Measurements from ENCODE around the gene BOLA1. TPM values are rescaled to one million over a fixed set of nuclear protein-coding genes. Genes with fewer than 3 reads are reported as not detected.
A peak's percentile ranks its signal among the peaks of the same experiment; 100 is the strongest.

The BOLA1 gene
- total and polyA plus RNA-seq, 2 of the 13 experiments (the other 11 are each of a cell fraction or from before 2014, with no cell fraction given): 3.2 to 4.2 TPM

- in situ Hi-C loops (cut with HindIII; ENCODE audit: extremely low pct_ligation_motif_present, low pct_unique_long_range_greater_than_20kb) (no loop called here), intact Hi-C loops (cut with micrococcal nuclease; ENCODE audit: unreplicated experiment) (loop anchor here (1.0 kb wide), 1 partner anchor 54 kb away; no protein-coding TSS in a partner anchor)
- H4K20me1 ChIP-seq (ENCODE audit: insufficient read depth, low read length): no peaks in the 10 kb centered on the region
- TF ChIP-seq THAP11 (CRISPR knock-in tag; IDR thresholded peaks at IDR 0.05) (0 out of 2 replicates have a peak, but pooled peaks have one; percentile 15), CTCF (CRISPR knock-in tag; IDR thresholded peaks at IDR 0.05) (peak; percentile 64), ETS1 (CRISPR knock-in tag; IDR thresholded peaks at IDR 0.05) (no peak), XRCC5 (optimal IDR thresholded peaks at IDR 0.05; ENCODE audit: low read length) (peak; percentile 39), STAG1 (CRISPR knock-in tag; IDR thresholded peaks at IDR 0.05) (peak; percentile 63), SMC3 (IDR thresholded peaks at IDR 0.05; ENCODE audit: low read length) (peak; percentile 50; the same call in 1 of the 2 replicates), RAD21 (CRISPR knock-in tag; IDR thresholded peaks at IDR 0.05) (peak; percentile 22; the same call in 1 of the 2 replicates), IKZF1 (IDR thresholded peaks at IDR 0.05) (no peak), THYN1 (CRISPR knock-in tag; IDR thresholded peaks at IDR 0.05; ENCODE audit: borderline replicate concordance, low read depth) (no peak), HMGA1 (CRISPR knock-in tag; conservative IDR thresholded peaks at IDR 0.05) (no peak), KAT8 (CRISPR knock-in tag; IDR thresholded peaks at IDR 0.05) (0 out of 2 replicates have a peak, but pooled peaks have one; percentile 17)
- DNase-seq (ENCODE audit: low spot score) (peak; percentile 56), ATAC-seq (peak; percentile 80), FAIRE-seq (peak; percentile 56)
- H3K4me1 ChIP-seq (ENCODE audit: insufficient read depth, low read length): peaks cover 33% of the 10 kb centered on the region
- H3K4me3 ChIP-seq (replicated peaks in 1 of 3; ENCODE audit: insufficient read depth in 1 of 3, low read depth in 2 of 3, low read length in 3 of 3): no peak overlapping the region
- H3K9ac ChIP-seq (ENCODE audit: insufficient read depth, low read depth, low read length): no peak overlapping the region
- 44% methylated on average over 5 of the region's 5 CpGs for WGBS (ENCODE audit: low lambda C conversion rate)
- peaks cover 5 to 22% of the 10 kb centered on the region in 2 experiments; a peak in 3 of 5 replicates for H3K36me3 ChIP-seq (replicated peaks in 1 of 2; ENCODE audit: control insufficient read depth in 1 of 2, insufficient read depth in 2 of 2, low read length in 2 of 2)
- H2AFZ ChIP-seq (ENCODE audit: low read length): no peak overlapping the region
- no TSS peak for BruUV-seq (replicated peaks)
- no peaks in the 10 kb centered on the region for H3K27me3 ChIP-seq (ENCODE audit: control insufficient read depth in 1 of 2, insufficient read depth in 2 of 2, low read length in 2 of 2)
- H3K27ac ChIP-seq (ENCODE audit: extremely low read length, insufficient read depth, low read length): no peak overlapping the region
- POLR2A ChIA-PET: interaction anchor here (1.1 to 1.7 kb wide), 2 partner anchors 54 to 69 kb away, joined by 3 to 22 read pairs; partner anchors contain the start of gene OTUD7B
- H3K4me2 ChIP-seq (ENCODE audit: low read depth, low read length): no peak overlapping the region
- CTCF ChIA-PET (ENCODE audit: low intra/inter-chr PET ratio, low total read pairs): interaction anchor here (1.3 kb wide), 1 partner anchor 54 kb away, joined by 6 read pairs; no protein-coding TSS in a partner anchor
- H3K9me3 ChIP-seq (ENCODE audit: low read length): no peaks in the 10 kb centered on the region
- no peaks in the 10 kb centered on the region for H3K79me2 ChIP-seq (ENCODE audit: insufficient read depth, low read length)
Observed at GRCh38 chr1:149942207-149942606, 42.8 kb downstream of the BOLA1 start.

Data from HepG2 (cell line).